Kidney tubule cell (primary cell): Measurements from ENCODE around the gene JMJD1C.
A peak's percentile ranks its signal among the peaks of the same experiment; 100 is the strongest.
"Not testable (repeated sequence)": the region's sequence is repeated elsewhere in the genome, so short reads cannot be mapped to it uniquely, and the experiment has no call there.

ENCODE experiments used
- DNase-seq: peaks from one replicate; pipeline ENCODE4 v3.0.0-alpha.2; 2018; ENCODE audit warnings: low spot score

JMJD1C gene

GRCh38 chr10:63365976-63366765, 99.6 kb downstream of the JMJD1C start:
- peak; percentile 91 for DNase-seq

GRCh38 chr10:63364918-63365317, 100.9 kb downstream of the JMJD1C start:
- no peak for DNase-seq

GRCh38 chr10:63363951-63364350, 101.8 kb downstream of the JMJD1C start:
- DNase-seq: no peak

GRCh38 chr10:63355682-63356081, 110.1 kb downstream of the JMJD1C start:
- no peak for DNase-seq

- no peak for DNase-seq
Observed at GRCh38 chr10:63352976-63353375, 112.8 kb downstream of the JMJD1C start.

GRCh38 chr10:63348245-63348850, 117.4 kb downstream of the JMJD1C start:
- no peak for DNase-seq

- DNase-seq: peak; percentile 31
Observed at GRCh38 chr10:63346015-63346441, 119.7 kb downstream of the JMJD1C start.

GRCh38 chr10:63344269-63344668, 121.5 kb downstream of the JMJD1C start:
- DNase-seq: no peak

GRCh38 chr10:63343476-63343875, 122.3 kb downstream of the JMJD1C start:
- peak; percentile 6 for DNase-seq

GRCh38 chr10:63339640-63340039, 126.1 kb downstream of the JMJD1C start:
- not testable (repeated sequence) for DNase-seq

- no peak for DNase-seq
Observed at GRCh38 chr10:63337455-63338251, 128.1 kb downstream of the JMJD1C start.

GRCh38 chr10:63331586-63331985, 134.2 kb downstream of the JMJD1C start:
- no peak for DNase-seq

- no peak for DNase-seq
Observed at GRCh38 chr10:63324495-63324854, 141.3 kb downstream of the JMJD1C start.

- no peak for DNase-seq
Observed at GRCh38 chr10:63323701-63324494, 141.9 kb downstream of the JMJD1C start.

- no peak for DNase-seq
Observed at GRCh38 chr10:63320683-63321082, 145.1 kb downstream of the JMJD1C start.

- no peak for DNase-seq
Observed at GRCh38 chr10:63319231-63319630, 146.5 kb downstream of the JMJD1C start.

- no peak for DNase-seq
Observed at GRCh38 chr10:63318491-63318890, 147.3 kb downstream of the JMJD1C start.

GRCh38 chr10:63314020-63314419, 151.8 kb downstream of the JMJD1C start:
- no peak for DNase-seq

GRCh38 chr10:63313066-63313717, 152.6 kb downstream of the JMJD1C start:
- no peak for DNase-seq

- DNase-seq: no peak
Observed at GRCh38 chr10:63308628-63309027, 157.1 kb downstream of the JMJD1C start.

GRCh38 chr10:63304146-63304545, 161.6 kb downstream of the JMJD1C start:
- no peak for DNase-seq

GRCh38 chr10:63300801-63301200, 165.0 kb downstream of the JMJD1C start:
- DNase-seq: no peak
